IMR-90 (cell line): ENCODE data around the gene SEMA6A. TPM values are rescaled to one million over a fixed set of nuclear protein-coding genes. Genes with fewer than 3 reads are reported as not detected.

Experiments used
- ATAC-seq: fragments of 200-7000 bp; cut with Tn5 transposase; 2 replicates; pipeline ENCODE4 v1.9.1; 2020; ENCODE audit warnings: low read depth, mild to moderate bottlenecking, moderate library complexity
- BruUV-seq: library from RNA; stranded (reverse); fragments of 400-500 nt; replicated peaks from 2 replicates; lab custom pipeline; 2021; lab: Mats Ljungman, UMichigan
- CTCF ChIA-PET: fragments of 300-600 bp; formaldehyde crosslinking; extraction: SDS; loops from one replicate; lab custom pipeline; 2021; ENCODE audit warnings: antibody characterized with exemption; lab: Yijun Ruan, JAX
- POLR2A ChIA-PET: fragments of 300-600 bp; sonication (Branson Sonifier 250); formaldehyde crosslinking; loops from one replicate; lab custom pipeline; 2022; ENCODE audit warnings: antibody characterized with exemption; ENCODE audit not compliant: unreplicated experiment; lab: Charles Lee
- DNase-seq: peaks from one replicate; pipeline ENCODE4 v3.0.0; 2013
- H2AFZ ChIP-seq: replicated peaks from 2 replicates; pipeline ENCODE3; 2013; ENCODE audit warnings: low read length, mild to moderate bottlenecking; ENCODE audit not compliant: poor library complexity
- H2AK5ac ChIP-seq: 2 replicates; pipeline ENCODE4 v1.6.1; 2013; ENCODE audit warnings: low read depth, low read length, inconsistent platforms
- H2AK9ac ChIP-seq: replicated peaks from 2 replicates; pipeline ENCODE3; 2013; ENCODE audit warnings: mild to moderate bottlenecking, low read depth, low read length, moderate library complexity; ENCODE audit not compliant: poor library complexity
- H2BK120ac ChIP-seq: 2 replicates; pipeline ENCODE4 v1.6.1; 2013; ENCODE audit warnings: low read depth, low read length, inconsistent platforms
- H2BK15ac ChIP-seq: 3 replicates; pipeline ENCODE4 v1.6.1; 2013; ENCODE audit warnings: low read depth, low read length, inconsistent platforms
- H2BK20ac ChIP-seq: 2 replicates; pipeline ENCODE4 v1.6.1; 2013; ENCODE audit warnings: low read depth, mild to moderate bottlenecking, inconsistent platforms, low read length, moderate library complexity
- H2BK5ac ChIP-seq: 2 replicates; pipeline ENCODE4 v1.6.1; 2013; ENCODE audit warnings: mild to moderate bottlenecking, low read depth, low read length, inconsistent platforms; ENCODE audit not compliant: poor library complexity, severe bottlenecking
- H3K14ac ChIP-seq: replicated peaks from 2 replicates; pipeline ENCODE4 v1.6.1; 2013; ENCODE audit warnings: low read depth, low read length, inconsistent platforms
- H3K18ac ChIP-seq: 2 replicates; pipeline ENCODE4 v1.6.1; 2013; ENCODE audit warnings: low read depth, low read length, control low read depth
- H3K23ac ChIP-seq: 2 replicates; pipeline ENCODE4 v1.6.1; 2013; ENCODE audit warnings: low read depth, low read length, inconsistent platforms
- H3K27ac ChIP-seq: 2 replicates; pipeline ENCODE4 v1.5.1; 2013; ENCODE audit warnings: mild to moderate bottlenecking, control low read depth, low read length; ENCODE audit not compliant: insufficient read depth
- H3K27me3 ChIP-seq: 2 replicates; pipeline ENCODE4 v1.6.1; 2013; ENCODE audit warnings: low read length; ENCODE audit not compliant: control insufficient read depth, insufficient read depth
- H3K36me3 ChIP-seq: 2 replicates; pipeline ENCODE4 v1.6.1; 2013; ENCODE audit warnings: low read length, mixed read lengths; ENCODE audit not compliant: control insufficient read depth, insufficient read depth
- H3K4ac ChIP-seq: 2 replicates; pipeline ENCODE4 v1.6.1; 2013; ENCODE audit warnings: low read depth, low read length, inconsistent platforms
- H3K4me1 ChIP-seq: 2 replicates; pipeline ENCODE4 v1.6.1; 2013; ENCODE audit warnings: low read length, mixed read lengths; ENCODE audit not compliant: control insufficient read depth, insufficient read depth
- H3K4me2 ChIP-seq: 2 replicates; pipeline ENCODE4 v1.6.1; 2013; ENCODE audit warnings: low read depth, mild to moderate bottlenecking, control low read depth, low read length, moderate library complexity
- H3K4me3 ChIP-seq: 2 replicates; pipeline ENCODE4 v1.5.1; 2013; ENCODE audit warnings: low read depth, mild to moderate bottlenecking, control low read depth, low read length, moderate library complexity; ENCODE audit not compliant: insufficient read depth
- H3K56ac ChIP-seq: 2 replicates; pipeline ENCODE4 v1.6.1; 2013; ENCODE audit warnings: low read length, inconsistent platforms; ENCODE audit not compliant: insufficient read depth; ENCODE audit errors: extremely low read depth
- H3K79me1 ChIP-seq, 2 experiments: 2 replicates each; pipeline ENCODE4 v1.6.1; 2013; ENCODE audit warnings: low read length in 2 of 2, inconsistent platforms in 1 of 2, low read depth in 1 of 2
- H3K9ac ChIP-seq: 2 replicates; pipeline ENCODE4 v1.6.1; 2013; ENCODE audit warnings: low read depth, low read length, control low read depth
- H3K9me1 ChIP-seq: 2 replicates; pipeline ENCODE4 v1.6.1; 2013; ENCODE audit warnings: low read length, inconsistent platforms; ENCODE audit not compliant: insufficient read depth
- H3K9me3 ChIP-seq: 2 replicates; pipeline ENCODE4 v1.6.1; 2013; ENCODE audit warnings: low read length; ENCODE audit not compliant: control insufficient read depth, insufficient read depth
- H4K20me1 ChIP-seq: 2 replicates; pipeline ENCODE4 v1.6.1; 2013; ENCODE audit warnings: low read length, inconsistent platforms; ENCODE audit not compliant: insufficient read depth
- H4K5ac ChIP-seq: 2 replicates; pipeline ENCODE4 v1.6.1; 2013; ENCODE audit warnings: mild to moderate bottlenecking, low read depth, low read length, control low read depth
- H4K8ac ChIP-seq, 2 experiments: 2 replicates each; pipeline ENCODE4 v1.6.1; 2013; ENCODE audit warnings: low read depth in 2 of 2, low read length in 2 of 2, control low read depth in 1 of 2, inconsistent platforms in 1 of 2
- H4K91ac ChIP-seq: 2 replicates; pipeline ENCODE4 v1.6.1; 2013; ENCODE audit warnings: low read depth, low read length, inconsistent platforms; ENCODE audit not compliant: insufficient read depth
- RCOR1 ChIP-seq: IDR thresholded peaks from 2 replicates; pipeline ENCODE4 v1.6.1; 2012; ENCODE audit warnings: mild to moderate bottlenecking, low read length, improper control_type of control experiment; ENCODE audit not compliant: insufficient replicate concordance
- WGBS, 2 experiments: methylation state at CpG; one replicate each; pipeline versions ENCODE4 v1.1.5 to v1.1.7; 2013; ENCODE audit warnings: missing lambda C conversion rate in 2 of 2; ENCODE audit not compliant: insufficient read length in 1 of 2; ENCODE audit errors: extremely low coverage in 2 of 2; 5-methylcytosine and 5-hydroxymethylcytosine counted together
- dilution Hi-C: fragments of 300-500 bp; cut with HindIII; formaldehyde crosslinking; loops from one replicate; pipeline ENCODE4 v1.14.3; 2018; ENCODE audit warnings: low sequenced_read_pairs; ENCODE audit not compliant: unreplicated experiment
- in situ Hi-C: fragments of 300-500 bp; cut with MboI; formaldehyde crosslinking; loops from 3 replicates; pipeline ENCODE4 v1.14.3; 2019; ENCODE audit warnings: low sequenced_read_pairs, inconsistent platforms, mixed read lengths
- intact Hi-C: fragments of 100-400 bp; cut with micrococcal nuclease; formaldehyde crosslinking; loops from 2 replicates; pipeline ENCODE4 v1.10.0; 2022
- polyA plus RNA-seq, 3 experiments: library from polyadenylated mRNA; depleted of rRNA; stranded (reverse); fragments of >200 nt; gene quantifications; 2 replicates each; pipeline ENCODE4 v1.2.3, GENCODE V29; 2012; ENCODE audit warnings: low replicate concordance in 1 of 3
- total RNA-seq: library from RNA; depleted of rRNA; stranded (reverse); fragments of >200 nt; gene quantifications from 2 replicates; pipeline ENCODE4 v1.2.3, GENCODE V29; 2012

The SEMA6A gene
- total and polyA plus RNA-seq, 2 of the 4 experiments (the other 2 are of a cell fraction): 0.27 to 0.36 TPM

DNA sequence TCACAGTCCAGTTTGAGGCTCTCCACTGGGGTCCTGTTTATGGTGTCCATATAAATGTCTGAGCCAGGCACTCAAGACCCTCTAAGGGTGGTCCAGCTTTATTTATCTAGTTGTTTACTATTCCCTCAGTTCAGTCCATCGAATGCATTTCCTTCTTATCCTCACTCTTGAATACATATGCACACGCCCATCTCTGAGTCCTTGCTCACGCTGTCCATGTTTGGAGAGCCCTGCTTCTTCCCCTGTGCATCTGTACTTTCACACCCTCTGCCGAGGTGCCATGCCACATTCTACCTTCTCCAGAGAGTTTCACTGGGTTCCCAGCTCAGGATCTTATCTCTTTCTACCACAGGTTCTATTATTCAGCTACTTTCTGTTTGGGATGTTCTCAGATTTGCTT lies 30.2 kb upstream of the SEMA6A start:
- H4K91ac ChIP-seq: no peak overlapping the region
- no peak overlapping the region for H2AK9ac ChIP-seq
- no peak overlapping the region for H3K23ac ChIP-seq
- intact Hi-C loops (no loop called here), in situ Hi-C loops (no loop called here), dilution Hi-C loops (no loop called here)
- no TSS peak for BruUV-seq
- ATAC-seq (no peak), DNase-seq (no peak)
- WGBS, 2 experiments: 10% methylated on average over 2 of the region's 4 CpGs; no CpG with 5 or more reads in 1 of the 2 experiments
- H2BK120ac ChIP-seq: no peak overlapping the region
- H3K4ac ChIP-seq: no peak overlapping the region
- no peaks in the 10 kb centered on the region for H4K20me1 ChIP-seq
- H2BK5ac ChIP-seq: no peak overlapping the region
- H2AFZ ChIP-seq: no peak overlapping the region
- ChIA-PET CTCF (no interaction called here), POLR2A (no interaction called here)
- no peaks in the 10 kb centered on the region for H3K9me1 ChIP-seq
- no peak for TF ChIP-seq RCOR1
- no peaks in the 10 kb centered on the region for H3K79me1 ChIP-seq
- no peak overlapping the region for H2AK5ac ChIP-seq
- H3K27ac ChIP-seq: no peak overlapping the region
- no peak overlapping the region for H3K18ac ChIP-seq
- H3K4me1 ChIP-seq: no peaks in the 10 kb centered on the region
- H3K9ac ChIP-seq: no peak overlapping the region
- no peak overlapping the region for H2BK15ac ChIP-seq
- H4K5ac ChIP-seq: no peak overlapping the region
- H3K36me3 ChIP-seq: no peaks in the 10 kb centered on the region
- no peaks in the 10 kb centered on the region for H3K9me3 ChIP-seq
- H4K8ac ChIP-seq: no peak overlapping the region
- no peak overlapping the region for H3K56ac ChIP-seq
- H3K27me3 ChIP-seq: no peaks in the 10 kb centered on the region
- H2BK20ac ChIP-seq: no peak overlapping the region
- H3K4me3 ChIP-seq: no peak overlapping the region
- H3K4me2 ChIP-seq: no peak overlapping the region
- no peak overlapping the region for H3K14ac ChIP-seq
